Urinary bladder (tissue), 4 donors: ENCODE results near the gene KAZALD1. TPM values are rescaled to one million over a fixed set of nuclear protein-coding genes. Genes with fewer than 3 reads are reported as not detected.

Experiments used
- DNase-seq: peaks from one replicate; pipeline ENCODE4 v3.0.0-alpha.2; 2015; ENCODE audit errors: extremely low spot score
- H3K27ac ChIP-seq: one replicate; pipeline ENCODE4 v1.5.1; 2013; ENCODE audit warnings: low read depth, mild to moderate bottlenecking, moderate library complexity
- H3K36me3 ChIP-seq: one replicate; pipeline ENCODE4 v1.6.1; 2013; ENCODE audit warnings: mild to moderate bottlenecking, moderate library complexity; ENCODE audit not compliant: insufficient read depth
- H3K4me1 ChIP-seq: one replicate; pipeline ENCODE4 v1.6.1; 2013; ENCODE audit warnings: mild to moderate bottlenecking, moderate library complexity; ENCODE audit not compliant: insufficient read depth
- H3K4me3 ChIP-seq: one replicate; pipeline ENCODE4 v1.5.1; 2013; ENCODE audit warnings: low read depth, low read length
- WGBS: extraction: QIAGEN DNeasy Blood & Tissue Kit; methylation state at CpG from one replicate; pipeline ENCODE4 v1.1.7; 2013; 5-methylcytosine and 5-hydroxymethylcytosine counted together
- polyA plus RNA-seq: library from polyadenylated mRNA; stranded (reverse); fragments of 200-250 nt; gene quantifications from one replicate; pipeline ENCODE4 v1.2.3, GENCODE V29; 2013
- total RNA-seq: library from RNA; depleted of rRNA; stranded (reverse); fragments of >200 nt; gene quantifications from one replicate; pipeline ENCODE4 v1.2.3, GENCODE V29; 2014
- donor health status: healthy with polysubstance abuse.
- donor health status: healthy.

KAZALD1 gene
- total and polyA plus RNA-seq, 2 donors: 5.9 to 27.0 TPM

DNA sequence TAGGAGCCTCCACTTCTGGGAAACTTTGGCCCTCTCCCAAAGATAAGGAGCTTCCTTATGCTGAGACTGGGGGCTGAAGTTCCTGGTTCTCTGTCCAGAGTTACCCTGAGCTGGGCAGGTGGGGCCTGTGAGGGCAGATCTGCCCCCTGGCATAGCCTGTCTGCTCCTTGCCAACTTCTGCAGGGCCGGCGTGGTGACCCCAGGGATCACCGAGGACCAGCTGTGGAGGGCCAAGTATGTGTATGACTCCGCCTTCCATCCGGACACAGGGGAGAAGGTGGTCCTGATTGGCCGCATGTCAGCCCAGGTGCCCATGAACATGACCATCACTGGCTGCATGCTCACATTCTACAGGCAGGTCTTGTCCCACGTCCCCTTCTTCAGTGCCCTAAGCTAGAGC, 26.5 kb upstream of the KAZALD1 start:
- WGBS: 89% methylated on average over 7 of the region's 7 CpGs
- no peaks in the 10 kb centered on the region for H3K36me3 ChIP-seq
- H3K4me3 ChIP-seq: no peak overlapping the region
- no peak overlapping the region for H3K27ac ChIP-seq
- no peak for DNase-seq
- no peaks in the 10 kb centered on the region for H3K4me1 ChIP-seq

GRCh38 chr10:101035916-101036702, 25.7 kb upstream of the KAZALD1 start:
- no peak for DNase-seq
- 87% methylated on average over 10 of the region's 10 CpGs for WGBS
- Histone ChIP-seq H3K4me1 (no peaks in the 10 kb centered on the region), H3K36me3 (no peaks in the 10 kb centered on the region), H3K27ac (no peak overlapping the region), H3K4me3 (no peak overlapping the region)

- 85% methylated on average over 7 of the region's 7 CpGs for WGBS
- no peak overlapping the region for H3K4me3 ChIP-seq
- no peak overlapping the region for H3K27ac ChIP-seq
- no peaks in the 10 kb centered on the region for H3K4me1 ChIP-seq
- H3K36me3 ChIP-seq: no peaks in the 10 kb centered on the region
- DNase-seq: no peak
Observed at GRCh38 chr10:101036726-101037125, 25.1 kb upstream of the KAZALD1 start.

- Histone ChIP-seq H3K4me3 (no peak overlapping the region), H3K36me3 (no peaks in the 10 kb centered on the region), H3K27ac (no peak overlapping the region), H3K4me1 (no peaks in the 10 kb centered on the region)
- no peak for DNase-seq
- WGBS: 62% methylated on average over 5 of the region's 5 CpGs
Observed at GRCh38 chr10:101038484-101038883, 23.3 kb upstream of the KAZALD1 start.

GRCh38 chr10:101040061-101040460, 21.7 kb upstream of the KAZALD1 start:
- WGBS: 91% methylated on average over 3 of the region's 3 CpGs
- Histone ChIP-seq H3K27ac (no peak overlapping the region), H3K36me3 (no peaks in the 10 kb centered on the region)

GRCh38 chr10:101040851-101041250, 20.9 kb upstream of the KAZALD1 start:
- DNase-seq: no peak
- no peaks in the 10 kb centered on the region for H3K36me3 ChIP-seq
- H3K4me1 ChIP-seq: no peaks in the 10 kb centered on the region
- 42% methylated on average over 2 of the region's 2 CpGs for WGBS
- no peak overlapping the region for H3K4me3 ChIP-seq
- H3K27ac ChIP-seq: no peak overlapping the region

More at GRCh38 chr10:101040061-101040460, 21.7 kb upstream of the KAZALD1 start:
- Histone ChIP-seq H3K4me3 (no peak overlapping the region), H3K4me1 (no peaks in the 10 kb centered on the region)
- DNase-seq: no peak

DNA sequence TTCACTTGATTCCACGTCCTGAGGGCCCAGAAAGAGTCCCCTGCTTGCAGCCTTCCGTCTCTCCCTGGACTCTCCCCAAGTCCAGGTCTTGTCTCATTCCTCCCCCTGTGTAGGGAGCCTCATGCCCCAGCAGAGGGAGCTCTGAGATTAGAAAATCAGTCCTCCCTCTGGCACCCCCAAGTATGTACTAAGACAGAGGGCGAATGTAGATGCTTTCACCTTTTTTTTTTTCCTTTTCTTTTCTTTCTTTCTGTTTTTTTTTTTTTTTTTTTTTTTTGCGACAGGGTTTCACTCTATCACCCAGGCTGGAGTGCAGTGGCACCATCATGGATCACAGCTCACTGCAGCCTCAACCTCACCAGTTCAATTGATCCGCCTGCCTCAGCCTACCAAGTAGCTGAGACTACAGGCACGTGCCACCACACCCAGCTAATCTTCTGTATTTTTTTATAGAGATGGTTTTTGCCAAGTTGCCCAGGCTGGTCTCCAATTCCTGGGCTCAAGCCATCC, 20.5 kb upstream of the KAZALD1 start:
- no peak overlapping the region for H3K4me3 ChIP-seq
- 22% methylated on average over 6 of the region's 6 CpGs for WGBS
- no peak for DNase-seq
- H3K36me3 ChIP-seq: no peaks in the 10 kb centered on the region
- H3K4me1 ChIP-seq: no peaks in the 10 kb centered on the region
- no peak overlapping the region for H3K27ac ChIP-seq

GRCh38 chr10:101042118-101042517, 19.7 kb upstream of the KAZALD1 start:
- Histone ChIP-seq H3K36me3 (no peaks in the 10 kb centered on the region), H3K27ac (peak overlapping the region; percentile 79), H3K4me3 (no peak overlapping the region), H3K4me1 (no peaks in the 10 kb centered on the region)
- DNase-seq: no peak
- 63% methylated on average over 4 of the region's 4 CpGs for WGBS

GRCh38 chr10:101042667-101043362, 19.0 kb upstream of the KAZALD1 start:
- Histone ChIP-seq H3K4me1 (no peaks in the 10 kb centered on the region), H3K27ac (peak overlapping the region; percentile 93), H3K36me3 (no peaks in the 10 kb centered on the region), H3K4me3 (peak overlapping the region; percentile 32)
- DNase-seq: peak; percentile 93
- WGBS: 3% methylated on average over 40 of the region's 40 CpGs

DNA sequence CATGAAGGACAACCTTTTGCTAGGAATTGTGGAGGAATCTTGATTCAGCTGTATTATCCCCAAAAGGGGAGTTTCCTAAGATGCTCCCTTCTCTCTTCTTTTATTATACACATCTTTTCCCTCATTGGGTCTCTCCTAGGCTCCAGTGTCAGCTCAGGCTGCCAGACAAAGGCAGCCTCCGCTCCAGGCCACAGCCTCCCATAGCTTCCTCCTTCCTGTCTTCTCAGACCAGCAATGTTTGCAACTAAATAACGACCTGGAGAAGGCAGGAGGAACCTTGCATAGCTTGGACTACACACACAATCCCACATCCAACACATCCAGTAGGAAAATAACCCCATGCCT, 18.5 kb upstream of the KAZALD1 start:
- Histone ChIP-seq H3K27ac (peak overlapping the region; percentile 93), H3K4me3 (peak overlapping the region; percentile 32), H3K36me3 (no peaks in the 10 kb centered on the region), H3K4me1 (no peaks in the 10 kb centered on the region)
- no peak for DNase-seq
- 21% methylated on average over 2 of the region's 2 CpGs for WGBS

GRCh38 chr10:101044117-101044516, 17.7 kb upstream of the KAZALD1 start:
- H3K4me3 ChIP-seq: no peak overlapping the region

GRCh38 chr10:101046332-101047238, 15.2 kb upstream of the KAZALD1 start:
- H3K27ac ChIP-seq: no peak overlapping the region
- no peak overlapping the region for H3K4me3 ChIP-seq
- DNase-seq: no peak
- no peaks in the 10 kb centered on the region for H3K36me3 ChIP-seq
- H3K4me1 ChIP-seq: peaks cover 1% of the 10 kb centered on the region
- WGBS: 28% methylated on average over 25 of the region's 25 CpGs

More at GRCh38 chr10:101044117-101044516, 17.7 kb upstream of the KAZALD1 start:
- no peaks in the 10 kb centered on the region for H3K4me1 ChIP-seq
- DNase-seq: no peak
- no peak overlapping the region for H3K27ac ChIP-seq
- H3K36me3 ChIP-seq: no peaks in the 10 kb centered on the region
- WGBS: 82% methylated on average over 2 of the region's 2 CpGs

DNA sequence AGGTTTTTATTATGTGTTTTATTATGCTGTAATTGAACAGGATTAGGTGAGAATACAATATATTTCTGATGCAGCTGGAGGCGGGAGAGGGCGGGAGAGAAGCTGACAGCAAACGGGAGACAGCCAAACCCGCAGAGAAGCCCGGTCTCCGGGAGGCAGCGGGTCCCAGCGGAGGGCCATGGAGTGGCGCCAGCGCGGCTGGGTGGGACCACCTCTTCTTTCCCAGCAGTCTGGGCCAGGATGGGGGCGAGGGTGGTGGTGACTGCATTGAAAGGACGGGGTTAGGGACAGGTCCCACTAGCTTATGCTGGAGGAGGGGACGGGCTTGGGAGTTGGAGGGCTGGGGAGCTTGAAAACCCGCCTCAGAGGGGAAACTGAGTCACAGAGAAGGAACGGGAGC, 14.5 kb upstream of the KAZALD1 start:
- Histone ChIP-seq H3K4me3 (no peak overlapping the region), H3K36me3 (no peaks in the 10 kb centered on the region), H3K27ac (no peak overlapping the region), H3K4me1 (peaks cover 1% of the 10 kb centered on the region)
- DNase-seq: no peak
- 11% methylated on average over 16 of the region's 16 CpGs for WGBS
